Thyroid gland (tissue), 4 donors: Measurements from ENCODE around the gene SEL1L.

Experiments used
- POLR2A ChIP-seq, 2 donors: fragments of 450-650 bp; IDR thresholded peaks; one replicate each; pipeline ENCODE4 v1.6.1; 2017; ENCODE audit warnings: antibody characterized with exemption in 2 of 2, mild to moderate bottlenecking in 2 of 2, moderate library complexity in 1 of 2
- TF ChIP-seq, protein P1 (sequence below), 6 experiments: fragments of 200-600 bp in 3 of 6; fragments of 450-650 bp in 3 of 6; sonication (generic) in 3 of 6; IDR thresholded peaks; one replicate each; pipeline ENCODE4 v1.5.1; 2016 to 2019; ENCODE audit warnings: antibody characterized with exemption in 6 of 6, mild to moderate bottlenecking in 2 of 6, inconsistent platforms in 1 of 6, moderate library complexity in 1 of 6

DNA sequence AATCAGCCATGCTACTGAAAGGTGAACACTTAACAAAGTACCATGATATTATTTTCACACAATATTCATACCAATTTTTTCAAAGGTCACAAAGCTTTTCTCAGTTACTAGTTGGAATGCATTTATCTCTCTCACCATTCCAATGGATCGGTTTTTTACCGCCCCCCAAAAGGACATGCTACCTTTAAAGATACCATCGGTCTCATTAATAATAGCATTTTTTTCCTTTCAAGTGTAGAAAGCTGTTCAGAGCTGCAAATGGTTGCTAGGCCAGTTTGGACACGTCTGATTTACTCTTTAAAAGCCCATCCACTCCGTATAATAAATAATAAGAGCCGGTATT, 98.6 kb downstream of the SEL1L start:
- TF ChIP-seq, protein P1, sequence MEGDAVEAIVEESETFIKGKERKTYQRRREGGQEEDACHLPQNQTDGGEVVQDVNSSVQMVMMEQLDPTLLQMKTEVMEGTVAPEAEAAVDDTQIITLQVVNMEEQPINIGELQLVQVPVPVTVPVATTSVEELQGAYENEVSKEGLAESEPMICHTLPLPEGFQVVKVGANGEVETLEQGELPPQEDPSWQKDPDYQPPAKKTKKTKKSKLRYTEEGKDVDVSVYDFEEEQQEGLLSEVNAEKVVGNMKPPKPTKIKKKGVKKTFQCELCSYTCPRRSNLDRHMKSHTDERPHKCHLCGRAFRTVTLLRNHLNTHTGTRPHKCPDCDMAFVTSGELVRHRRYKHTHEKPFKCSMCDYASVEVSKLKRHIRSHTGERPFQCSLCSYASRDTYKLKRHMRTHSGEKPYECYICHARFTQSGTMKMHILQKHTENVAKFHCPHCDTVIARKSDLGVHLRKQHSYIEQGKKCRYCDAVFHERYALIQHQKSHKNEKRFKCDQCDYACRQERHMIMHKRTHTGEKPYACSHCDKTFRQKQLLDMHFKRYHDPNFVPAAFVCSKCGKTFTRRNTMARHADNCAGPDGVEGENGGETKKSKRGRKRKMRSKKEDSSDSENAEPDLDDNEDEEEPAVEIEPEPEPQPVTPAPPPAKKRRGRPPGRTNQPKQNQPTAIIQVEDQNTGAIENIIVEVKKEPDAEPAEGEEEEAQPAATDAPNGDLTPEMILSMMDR (IDR thresholded peaks at IDR 0.05): no peak
- no peak for TF ChIP-seq POLR2A (IDR thresholded peaks at IDR 0.05)
